Measurements from ENCODE around the gene LIMA1.

DNA sequence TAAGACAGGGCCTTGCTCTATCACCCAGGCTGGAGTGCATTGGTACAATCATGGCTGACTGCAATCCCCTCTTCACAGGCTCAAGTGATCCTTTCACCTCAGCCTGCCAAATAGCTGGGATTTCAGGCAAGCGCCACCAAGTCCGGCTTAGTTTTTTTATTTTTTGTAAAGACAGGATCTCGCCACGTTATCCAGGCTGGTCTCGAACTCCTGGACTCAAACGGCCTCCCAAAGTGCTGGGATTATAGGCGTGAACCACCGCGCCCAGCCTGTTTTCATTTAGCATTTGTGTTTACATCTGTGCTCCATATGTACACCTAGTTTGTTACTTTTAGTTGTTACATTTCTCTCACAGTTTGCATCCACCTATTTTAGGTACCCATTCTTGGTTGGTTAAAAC lies 32.5 kb upstream of the LIMA1 start:
- no peak for TF ChIP-seq ELK1 (IDR thresholded peaks at IDR 0.05; ENCODE audit: borderline replicate concordance, low read depth, low read length)
- no peak for TF ChIP-seq POLR2A (IDR thresholded peaks at IDR 0.05; ENCODE audit: low read depth, low read length)
- TF ChIP-seq, protein P1, sequence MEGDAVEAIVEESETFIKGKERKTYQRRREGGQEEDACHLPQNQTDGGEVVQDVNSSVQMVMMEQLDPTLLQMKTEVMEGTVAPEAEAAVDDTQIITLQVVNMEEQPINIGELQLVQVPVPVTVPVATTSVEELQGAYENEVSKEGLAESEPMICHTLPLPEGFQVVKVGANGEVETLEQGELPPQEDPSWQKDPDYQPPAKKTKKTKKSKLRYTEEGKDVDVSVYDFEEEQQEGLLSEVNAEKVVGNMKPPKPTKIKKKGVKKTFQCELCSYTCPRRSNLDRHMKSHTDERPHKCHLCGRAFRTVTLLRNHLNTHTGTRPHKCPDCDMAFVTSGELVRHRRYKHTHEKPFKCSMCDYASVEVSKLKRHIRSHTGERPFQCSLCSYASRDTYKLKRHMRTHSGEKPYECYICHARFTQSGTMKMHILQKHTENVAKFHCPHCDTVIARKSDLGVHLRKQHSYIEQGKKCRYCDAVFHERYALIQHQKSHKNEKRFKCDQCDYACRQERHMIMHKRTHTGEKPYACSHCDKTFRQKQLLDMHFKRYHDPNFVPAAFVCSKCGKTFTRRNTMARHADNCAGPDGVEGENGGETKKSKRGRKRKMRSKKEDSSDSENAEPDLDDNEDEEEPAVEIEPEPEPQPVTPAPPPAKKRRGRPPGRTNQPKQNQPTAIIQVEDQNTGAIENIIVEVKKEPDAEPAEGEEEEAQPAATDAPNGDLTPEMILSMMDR (conservative IDR thresholded peaks at IDR 0.05; ENCODE audit: low read depth, low read length) = no peak
- TF ChIP-seq CEBPB (IDR thresholded peaks at IDR 0.05; ENCODE audit: low read depth, low read length) = no peak
- TF ChIP-seq, protein P2, sequence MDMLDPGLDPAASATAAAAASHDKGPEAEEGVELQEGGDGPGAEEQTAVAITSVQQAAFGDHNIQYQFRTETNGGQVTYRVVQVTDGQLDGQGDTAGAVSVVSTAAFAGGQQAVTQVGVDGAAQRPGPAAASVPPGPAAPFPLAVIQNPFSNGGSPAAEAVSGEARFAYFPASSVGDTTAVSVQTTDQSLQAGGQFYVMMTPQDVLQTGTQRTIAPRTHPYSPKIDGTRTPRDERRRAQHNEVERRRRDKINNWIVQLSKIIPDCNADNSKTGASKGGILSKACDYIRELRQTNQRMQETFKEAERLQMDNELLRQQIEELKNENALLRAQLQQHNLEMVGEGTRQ (IDR thresholded peaks at IDR 0.05; ENCODE audit: low read depth, low read length) = no peak
- TF ChIP-seq MAFK (IDR thresholded peaks at IDR 0.05; ENCODE audit: low read depth, low read length) = no peak

Measured in IMR-90 (cell line).